Measurements from ENCODE around the gene C14orf39.

DNA sequence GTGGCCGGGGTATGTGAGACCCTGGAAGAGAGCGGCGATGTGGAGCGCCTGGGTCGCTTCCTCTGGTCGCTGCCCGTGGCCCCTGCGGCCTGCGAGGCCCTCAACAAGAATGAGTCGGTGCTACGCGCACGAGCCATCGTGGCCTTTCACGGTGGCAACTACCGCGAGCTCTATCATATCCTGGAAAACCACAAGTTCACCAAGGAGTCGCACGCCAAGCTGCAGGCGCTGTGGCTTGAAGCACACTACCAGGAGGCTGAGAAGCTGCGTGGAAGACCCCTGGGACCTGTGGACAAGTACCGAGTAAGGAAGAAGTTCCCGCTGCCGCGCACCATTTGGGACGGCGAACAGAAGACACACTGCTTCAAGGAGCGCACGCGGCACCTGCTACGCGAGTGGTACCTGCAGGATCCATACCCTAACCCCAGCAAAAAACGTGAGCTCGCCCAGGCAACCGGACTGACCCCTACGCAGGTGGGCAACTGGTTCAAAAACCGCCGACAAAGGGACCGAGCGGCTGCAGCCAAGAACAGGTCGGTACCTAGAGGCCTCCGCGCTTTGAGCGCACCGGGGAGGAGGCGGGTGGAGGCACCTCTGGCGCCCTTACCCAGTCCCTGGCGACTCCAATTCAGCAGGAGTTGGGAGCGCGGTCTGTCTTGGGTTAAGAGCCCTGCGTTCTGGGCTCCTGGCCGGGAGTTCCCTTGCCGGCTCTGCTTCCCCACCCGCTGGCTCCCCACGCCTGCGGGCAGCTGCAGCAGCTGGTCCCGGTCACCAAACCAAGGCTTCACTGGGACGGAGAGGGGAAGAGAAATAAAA, 23.8 kb upstream of the C14orf39 start:
- TF ChIP-seq, protein P1, sequence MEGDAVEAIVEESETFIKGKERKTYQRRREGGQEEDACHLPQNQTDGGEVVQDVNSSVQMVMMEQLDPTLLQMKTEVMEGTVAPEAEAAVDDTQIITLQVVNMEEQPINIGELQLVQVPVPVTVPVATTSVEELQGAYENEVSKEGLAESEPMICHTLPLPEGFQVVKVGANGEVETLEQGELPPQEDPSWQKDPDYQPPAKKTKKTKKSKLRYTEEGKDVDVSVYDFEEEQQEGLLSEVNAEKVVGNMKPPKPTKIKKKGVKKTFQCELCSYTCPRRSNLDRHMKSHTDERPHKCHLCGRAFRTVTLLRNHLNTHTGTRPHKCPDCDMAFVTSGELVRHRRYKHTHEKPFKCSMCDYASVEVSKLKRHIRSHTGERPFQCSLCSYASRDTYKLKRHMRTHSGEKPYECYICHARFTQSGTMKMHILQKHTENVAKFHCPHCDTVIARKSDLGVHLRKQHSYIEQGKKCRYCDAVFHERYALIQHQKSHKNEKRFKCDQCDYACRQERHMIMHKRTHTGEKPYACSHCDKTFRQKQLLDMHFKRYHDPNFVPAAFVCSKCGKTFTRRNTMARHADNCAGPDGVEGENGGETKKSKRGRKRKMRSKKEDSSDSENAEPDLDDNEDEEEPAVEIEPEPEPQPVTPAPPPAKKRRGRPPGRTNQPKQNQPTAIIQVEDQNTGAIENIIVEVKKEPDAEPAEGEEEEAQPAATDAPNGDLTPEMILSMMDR (IDR thresholded peaks at IDR 0.05): no peak
- TF ChIP-seq POLR2A (IDR thresholded peaks at IDR 0.05): no peak

Measured in lower leg skin (tissue), 3 donors.